WI38 (cell line): ENCODE measurements around the gene TIMM10.

Experiments used
- H3K4me3 ChIP-seq: 2 replicates; pipeline ENCODE4 v1.5.1; 2011; ENCODE audit warnings: low read depth, mild to moderate bottlenecking, control low read depth, low read length
- CTCF ChIP-seq: IDR thresholded peaks from 2 replicates; pipeline ENCODE4 v1.5.1; 2012; ENCODE audit warnings: low read depth, mild to moderate bottlenecking, control low read depth, low read length

The TIMM10 gene

GRCh38 chr11:57566005-57566904, 35.7 kb upstream of the TIMM10 start:
- H3K4me3 ChIP-seq: peak overlapping the region; percentile 80
- TF ChIP-seq CTCF: no peak

- H3K4me3 ChIP-seq: no peak overlapping the region
- TF ChIP-seq CTCF: no peak
Observed at GRCh38 chr11:57562596-57562995, 32.0 kb upstream of the TIMM10 start.

GRCh38 chr11:57560146-57560545, 29.6 kb upstream of the TIMM10 start:
- no peak overlapping the region for H3K4me3 ChIP-seq
- TF ChIP-seq CTCF: no peak

- no peak for TF ChIP-seq CTCF
- H3K4me3 ChIP-seq: no peak overlapping the region
Observed at GRCh38 chr11:57556041-57556440, 25.5 kb upstream of the TIMM10 start.

- no peak overlapping the region for H3K4me3 ChIP-seq
- TF ChIP-seq CTCF: no peak
Observed at GRCh38 chr11:57555393-57555792, 24.8 kb upstream of the TIMM10 start.

- no peak for TF ChIP-seq CTCF
Observed at GRCh38 chr11:57552479-57552878, 21.9 kb upstream of the TIMM10 start.

GRCh38 chr11:57551941-57552340, 21.4 kb upstream of the TIMM10 start:
- no peak overlapping the region for H3K4me3 ChIP-seq
- no peak for TF ChIP-seq CTCF

More at GRCh38 chr11:57552479-57552878, 21.9 kb upstream of the TIMM10 start:
- H3K4me3 ChIP-seq: no peak overlapping the region
